ENCODE data around the gene ARMCX2. TPM values are rescaled to one million over a fixed set of nuclear protein-coding genes. Genes with fewer than 3 reads are reported as not detected.

Gene ARMCX2
- total RNA-seq, 1 experiment from 2014 or later = 0.17 TPM

GRCh38 chrX:101617211-101618191, 42.1 kb downstream of the ARMCX2 start, which contains the start of gene ARMCX6 (continued):
- TF ChIP-seq ZBTB33 (IDR thresholded peaks at IDR 0.05; ENCODE audit: extremely low read depth, insufficient replicate concordance, low read length) = no peak

DNA sequence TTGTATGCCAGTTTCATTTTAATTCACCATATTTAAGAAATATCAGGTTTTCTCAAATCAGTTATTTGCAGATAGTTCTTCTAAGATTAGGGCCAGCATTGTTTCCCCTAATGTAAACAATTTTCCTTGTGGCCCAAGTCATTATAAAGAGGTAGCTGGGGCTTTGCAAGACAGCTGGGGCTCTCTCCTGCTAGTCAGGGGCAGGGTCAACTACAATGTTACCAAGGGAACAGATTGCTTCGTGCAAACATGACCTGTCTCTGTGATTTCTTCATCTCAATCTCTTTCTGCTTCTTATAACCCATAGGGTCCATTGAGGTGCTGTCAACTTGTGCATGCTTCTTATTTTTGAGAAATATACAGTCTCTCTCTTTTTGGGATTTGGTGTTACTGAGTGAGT, 53.9 kb downstream of the ARMCX2 start:
- no peaks in the 10 kb centered on the region for H3K36me3 ChIP-seq (ENCODE audit: control insufficient read depth in 1 of 2, insufficient read depth in 2 of 2, low read length in 2 of 2)
- H3K9me2 ChIP-seq (ENCODE audit: insufficient read depth) = no peaks in the 10 kb centered on the region
- H4K20me1 ChIP-seq (ENCODE audit: insufficient read depth) = no peaks in the 10 kb centered on the region
- CTCF ChIA-PET = no interaction called here
- H3K4me1 ChIP-seq (ENCODE audit: control insufficient read depth in 1 of 2, insufficient read depth in 2 of 2, low read length in 2 of 2) = no peaks in the 10 kb centered on the region
- ATAC-seq (no peak), DNase-seq (ENCODE audit: low read depth, low spot score) (no peak)
- H3K27me3 ChIP-seq (ENCODE audit: insufficient read depth, low read length) = 0 out of 2 replicates have a peak, but pooled peaks cover 3% of the 10 kb centered on the region
- H3K27ac ChIP-seq (ENCODE audit: low read depth, low read length) = no peak overlapping the region
- intact Hi-C loops (cut with micrococcal nuclease) = no loop called here
- H3K9me3 ChIP-seq (ENCODE audit: control insufficient read depth in 1 of 2, insufficient read depth in 1 of 2, low read depth in 1 of 2, low read length in 2 of 2) = no peaks in the 10 kb centered on the region
- H3K79me2 ChIP-seq (ENCODE audit: insufficient read depth, low read length) = no peaks in the 10 kb centered on the region
- H3K9ac ChIP-seq (ENCODE audit: low read length) = no peak overlapping the region
- no TSS peak for BruUV-seq (replicated peaks)
- POLR2A ChIA-PET = no interaction called here
- no peak overlapping the region for H2AFZ ChIP-seq (ENCODE audit: low read depth, low read length, poor library complexity, severe bottlenecking)
- RAD21 ChIA-PET (ENCODE audit: low non-redundant PET in 1 of 2, low total read pairs in 2 of 2, uncharacterized antibody in 2 of 2, unreplicated experiment in 2 of 2) = no interaction called here
- no peak overlapping the region for H3K4me2 ChIP-seq (ENCODE audit: low read length)
- no peak overlapping the region for H3K4me3 ChIP-seq (replicated peaks in 1 of 2; ENCODE audit: low read depth in 1 of 2, low read length in 2 of 2)
- TF ChIP-seq ELF1 (IDR thresholded peaks at IDR 0.05; ENCODE audit: borderline replicate concordance, low read depth) (no peak), CEBPB (IDR thresholded peaks at IDR 0.05; ENCODE audit: low read depth) (no peak), FOSL1 (IDR thresholded peaks at IDR 0.05; ENCODE audit: low read depth) (no peak), ATF3 (IDR thresholded peaks at IDR 0.05) (no peak), POLR2A (IDR thresholded peaks at IDR 0.05; ENCODE audit: borderline replicate concordance, extremely low read depth, insufficient read depth, insufficient read length) (no peak), TCF7L2 (IDR thresholded peaks at IDR 0.05; ENCODE audit: borderline replicate concordance, extremely low read depth, insufficient read depth, insufficient read length) (no peak), POLR2AphosphoS5 (IDR thresholded peaks at IDR 0.05; ENCODE audit: low read depth, low read length) (no peak), EZH2 (IDR thresholded peaks at IDR 0.05) (no peak), SP1 (IDR thresholded peaks at IDR 0.05; ENCODE audit: low read depth) (no peak), RAD21 (IDR thresholded peaks at IDR 0.05; ENCODE audit: low read depth) (no peak), SIN3A (IDR thresholded peaks at IDR 0.05; ENCODE audit: low read depth) (no peak), EGR1 (IDR thresholded peaks at IDR 0.05; ENCODE audit: low read depth) (no peak), YY1 (IDR thresholded peaks at IDR 0.05; ENCODE audit: extremely low read depth, insufficient replicate concordance, low read depth, low read length) (no peak), JUND (IDR thresholded peaks at IDR 0.05) (no peak), ZFX (IDR thresholded peaks at IDR 0.05) (no peak), EZH2phosphoT487 (IDR thresholded peaks at IDR 0.05; ENCODE audit: borderline replicate concordance) (no peak), CBX3 (IDR thresholded peaks at IDR 0.05; ENCODE audit: low read depth) (no peak)
- TF ChIP-seq, protein P1, sequence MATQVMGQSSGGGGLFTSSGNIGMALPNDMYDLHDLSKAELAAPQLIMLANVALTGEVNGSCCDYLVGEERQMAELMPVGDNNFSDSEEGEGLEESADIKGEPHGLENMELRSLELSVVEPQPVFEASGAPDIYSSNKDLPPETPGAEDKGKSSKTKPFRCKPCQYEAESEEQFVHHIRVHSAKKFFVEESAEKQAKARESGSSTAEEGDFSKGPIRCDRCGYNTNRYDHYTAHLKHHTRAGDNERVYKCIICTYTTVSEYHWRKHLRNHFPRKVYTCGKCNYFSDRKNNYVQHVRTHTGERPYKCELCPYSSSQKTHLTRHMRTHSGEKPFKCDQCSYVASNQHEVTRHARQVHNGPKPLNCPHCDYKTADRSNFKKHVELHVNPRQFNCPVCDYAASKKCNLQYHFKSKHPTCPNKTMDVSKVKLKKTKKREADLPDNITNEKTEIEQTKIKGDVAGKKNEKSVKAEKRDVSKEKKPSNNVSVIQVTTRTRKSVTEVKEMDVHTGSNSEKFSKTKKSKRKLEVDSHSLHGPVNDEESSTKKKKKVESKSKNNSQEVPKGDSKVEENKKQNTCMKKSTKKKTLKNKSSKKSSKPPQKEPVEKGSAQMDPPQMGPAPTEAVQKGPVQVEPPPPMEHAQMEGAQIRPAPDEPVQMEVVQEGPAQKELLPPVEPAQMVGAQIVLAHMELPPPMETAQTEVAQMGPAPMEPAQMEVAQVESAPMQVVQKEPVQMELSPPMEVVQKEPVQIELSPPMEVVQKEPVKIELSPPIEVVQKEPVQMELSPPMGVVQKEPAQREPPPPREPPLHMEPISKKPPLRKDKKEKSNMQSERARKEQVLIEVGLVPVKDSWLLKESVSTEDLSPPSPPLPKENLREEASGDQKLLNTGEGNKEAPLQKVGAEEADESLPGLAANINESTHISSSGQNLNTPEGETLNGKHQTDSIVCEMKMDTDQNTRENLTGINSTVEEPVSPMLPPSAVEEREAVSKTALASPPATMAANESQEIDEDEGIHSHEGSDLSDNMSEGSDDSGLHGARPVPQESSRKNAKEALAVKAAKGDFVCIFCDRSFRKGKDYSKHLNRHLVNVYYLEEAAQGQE (IDR thresholded peaks at IDR 0.05; ENCODE audit: low read depth) = no peak

All from HCT116 (cell line).